ENCODE results near the gene FUT7. TPM values are rescaled to one million over a fixed set of nuclear protein-coding genes. Genes with fewer than 3 reads are reported as not detected.

The FUT7 gene
- total RNA-seq, 1 donor from 2014 or later: 0.13 TPM

GRCh38 chr9:137062384-137062783, 30.5 kb upstream of the FUT7 start:
- TF ChIP-seq, protein P1, sequence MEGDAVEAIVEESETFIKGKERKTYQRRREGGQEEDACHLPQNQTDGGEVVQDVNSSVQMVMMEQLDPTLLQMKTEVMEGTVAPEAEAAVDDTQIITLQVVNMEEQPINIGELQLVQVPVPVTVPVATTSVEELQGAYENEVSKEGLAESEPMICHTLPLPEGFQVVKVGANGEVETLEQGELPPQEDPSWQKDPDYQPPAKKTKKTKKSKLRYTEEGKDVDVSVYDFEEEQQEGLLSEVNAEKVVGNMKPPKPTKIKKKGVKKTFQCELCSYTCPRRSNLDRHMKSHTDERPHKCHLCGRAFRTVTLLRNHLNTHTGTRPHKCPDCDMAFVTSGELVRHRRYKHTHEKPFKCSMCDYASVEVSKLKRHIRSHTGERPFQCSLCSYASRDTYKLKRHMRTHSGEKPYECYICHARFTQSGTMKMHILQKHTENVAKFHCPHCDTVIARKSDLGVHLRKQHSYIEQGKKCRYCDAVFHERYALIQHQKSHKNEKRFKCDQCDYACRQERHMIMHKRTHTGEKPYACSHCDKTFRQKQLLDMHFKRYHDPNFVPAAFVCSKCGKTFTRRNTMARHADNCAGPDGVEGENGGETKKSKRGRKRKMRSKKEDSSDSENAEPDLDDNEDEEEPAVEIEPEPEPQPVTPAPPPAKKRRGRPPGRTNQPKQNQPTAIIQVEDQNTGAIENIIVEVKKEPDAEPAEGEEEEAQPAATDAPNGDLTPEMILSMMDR (IDR thresholded peaks at IDR 0.05): no peak
- no peak overlapping the region for H3K4me3 Mint-ChIP-seq (ENCODE audit: unreplicated experiment)
- no peaks in the 10 kb centered on the region for H3K36me3 Mint-ChIP-seq (ENCODE audit: unreplicated experiment)
- H3K9me3 Mint-ChIP-seq (ENCODE audit: unreplicated experiment): no peaks in the 10 kb centered on the region
- H3K4me1 Mint-ChIP-seq (ENCODE audit: unreplicated experiment): peaks cover 8% of the 10 kb centered on the region
- no peak overlapping the region for H3K27ac Mint-ChIP-seq (ENCODE audit: unreplicated experiment)
- H3K27me3 Mint-ChIP-seq (ENCODE audit: unreplicated experiment): no peaks in the 10 kb centered on the region
- DNase-seq (ENCODE audit: extremely low spot score, unreplicated experiment): no peak

DNA sequence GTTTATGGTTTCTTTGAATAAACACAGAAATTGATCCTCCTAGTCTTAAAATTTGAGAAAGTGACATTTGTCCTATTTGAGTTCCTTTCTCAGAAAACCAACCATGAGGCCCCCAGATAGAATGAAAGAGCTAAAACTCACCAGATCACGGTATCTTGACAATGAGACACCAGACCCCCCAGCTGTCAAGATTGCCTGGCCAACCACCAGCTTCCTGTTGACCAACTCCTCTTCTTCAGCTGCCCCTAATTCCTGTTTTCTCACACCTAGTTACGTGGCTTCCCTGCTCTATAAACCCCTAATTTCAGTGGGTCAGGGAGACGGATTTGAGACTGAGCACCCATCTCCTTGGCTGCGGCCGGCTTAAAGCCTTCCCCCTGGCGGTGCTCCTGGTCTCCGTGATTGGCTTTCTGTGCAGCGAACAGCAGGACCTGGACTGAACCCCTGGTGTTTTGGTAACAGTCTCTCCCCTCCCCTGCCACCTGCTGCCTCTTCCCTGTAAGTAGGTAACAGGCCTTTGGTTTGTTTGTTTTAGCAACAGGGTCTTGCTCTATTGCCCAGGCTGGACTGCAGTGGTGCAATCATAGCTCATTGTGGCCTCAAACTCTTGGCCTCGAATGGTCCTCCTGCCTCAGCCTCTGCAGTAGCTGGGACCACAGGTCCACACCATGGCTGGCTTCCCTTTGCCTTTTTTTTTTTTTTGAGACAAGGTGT, 26.8 kb upstream of the FUT7 start:
- no peaks in the 10 kb centered on the region for H3K36me3 Mint-ChIP-seq (ENCODE audit: unreplicated experiment)
- no peak overlapping the region for H3K4me3 Mint-ChIP-seq (ENCODE audit: unreplicated experiment)
- no peak overlapping the region for H3K27ac Mint-ChIP-seq (ENCODE audit: unreplicated experiment)
- peaks cover 25% of the 10 kb centered on the region for H3K4me1 Mint-ChIP-seq (ENCODE audit: unreplicated experiment)
- TF ChIP-seq, protein P1 (IDR thresholded peaks at IDR 0.05): no peak
- H3K9me3 Mint-ChIP-seq (ENCODE audit: unreplicated experiment): no peaks in the 10 kb centered on the region
- no peaks in the 10 kb centered on the region for H3K27me3 Mint-ChIP-seq (ENCODE audit: unreplicated experiment)
- DNase-seq (ENCODE audit: extremely low spot score, unreplicated experiment): no peak

DNA sequence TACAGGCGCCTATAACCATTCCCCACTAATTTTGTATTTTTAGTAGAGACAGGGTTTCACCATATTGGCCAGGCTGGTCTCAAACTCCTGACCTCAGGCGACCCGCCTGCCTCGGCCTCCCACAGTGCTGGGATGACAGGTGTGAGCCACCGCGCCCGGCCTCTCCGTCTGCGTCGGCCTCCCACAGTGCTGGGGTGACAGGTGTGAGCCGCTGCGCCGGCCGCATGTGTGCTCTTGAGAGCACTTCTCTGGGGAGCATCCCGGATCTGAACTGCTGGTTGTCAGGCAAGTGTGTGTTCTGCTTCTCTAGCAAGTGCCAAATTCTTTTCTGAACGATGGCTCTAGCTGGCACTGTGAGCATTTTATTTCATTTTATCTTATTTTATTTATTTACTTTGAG, 25.7 kb upstream of the FUT7 start:
- Mint-ChIP-seq H3K27me3 (ENCODE audit: unreplicated experiment) (peaks cover 5% of the 10 kb centered on the region), H3K27ac (ENCODE audit: unreplicated experiment) (no peak overlapping the region), H3K9me3 (ENCODE audit: unreplicated experiment) (no peaks in the 10 kb centered on the region), H3K4me3 (ENCODE audit: unreplicated experiment) (no peak overlapping the region), H3K36me3 (ENCODE audit: unreplicated experiment) (no peaks in the 10 kb centered on the region), H3K4me1 (ENCODE audit: unreplicated experiment) (peaks cover 25% of the 10 kb centered on the region)
- no peak for DNase-seq (ENCODE audit: extremely low spot score, unreplicated experiment)
- TF ChIP-seq, protein P1 (IDR thresholded peaks at IDR 0.05): no peak

- TF ChIP-seq, protein P1 (IDR thresholded peaks at IDR 0.05): no peak
- no peak overlapping the region for H3K27ac Mint-ChIP-seq (ENCODE audit: unreplicated experiment)
- no peaks in the 10 kb centered on the region for H3K36me3 Mint-ChIP-seq (ENCODE audit: unreplicated experiment)
- no peak overlapping the region for H3K4me3 Mint-ChIP-seq (ENCODE audit: unreplicated experiment)
- peaks cover 25% of the 10 kb centered on the region for H3K4me1 Mint-ChIP-seq (ENCODE audit: unreplicated experiment)
- H3K27me3 Mint-ChIP-seq (ENCODE audit: unreplicated experiment): peaks cover 5% of the 10 kb centered on the region
- no peak for DNase-seq (ENCODE audit: extremely low spot score, unreplicated experiment)
- H3K9me3 Mint-ChIP-seq (ENCODE audit: unreplicated experiment): no peaks in the 10 kb centered on the region
Measured at GRCh38 chr9:137056739-137057415, 25.0 kb upstream of the FUT7 start.
